Kidney epithelial cell (primary cell): ENCODE data around the gene STN1. TPM values are rescaled to one million over a fixed set of nuclear protein-coding genes. Genes with fewer than 3 reads are reported as not detected.

Experiments used
- DNase-seq: peaks from one replicate; pipeline ENCODE4 v3.0.0-alpha.2; 2010; ENCODE audit warnings: low read depth
- H3K27me3 ChIP-seq: 2 replicates; pipeline ENCODE4 v1.6.0; 2011; ENCODE audit warnings: low read length; ENCODE audit not compliant: control insufficient read depth, insufficient read depth
- H3K36me3 ChIP-seq: 2 replicates; pipeline ENCODE4 v1.5.1; 2011; ENCODE audit warnings: low read length; ENCODE audit not compliant: control insufficient read depth, insufficient read depth
- H3K4me3 ChIP-seq: 2 replicates; pipeline ENCODE4 v1.5.1; 2011; ENCODE audit warnings: low read depth, mild to moderate bottlenecking, control low read depth, low read length
- CTCF ChIP-seq: IDR thresholded peaks from 2 replicates; pipeline ENCODE4 v1.5.1; 2011; ENCODE audit warnings: mild to moderate bottlenecking, moderate library complexity, low read length, control low read depth, inconsistent platforms; ENCODE audit not compliant: insufficient read depth, poor library complexity, severe bottlenecking
- total RNA-seq: library from RNA; depleted of rRNA; stranded (reverse); fragments of >200 nt; gene quantifications from 2 replicates; pipeline ENCODE4 v1.2.3, GENCODE V29; 2015

Gene STN1
- total RNA-seq, 1 donor from 2014 or later: 25.1 TPM

DNA sequence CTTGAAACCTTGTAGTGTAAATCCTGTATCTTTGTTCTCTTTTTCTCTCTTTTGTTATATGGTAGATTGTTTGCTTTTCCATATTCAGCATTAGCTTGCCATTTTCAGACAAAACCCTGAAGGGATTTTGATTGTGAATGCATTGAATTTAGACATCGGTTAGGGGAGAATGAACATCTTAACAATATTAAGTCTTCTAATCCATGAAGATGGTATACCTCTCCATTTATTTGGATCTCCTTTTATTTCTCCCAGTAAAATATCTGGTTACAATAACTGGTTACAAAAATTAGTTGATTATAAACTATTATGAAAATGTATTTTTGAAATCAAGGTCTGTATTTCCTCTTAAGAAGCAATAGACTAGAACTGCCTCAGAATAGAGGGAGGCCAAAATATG, 36.6 kb upstream of the STN1 start:
- H3K36me3 ChIP-seq: no peaks in the 10 kb centered on the region
- H3K27me3 ChIP-seq: no peaks in the 10 kb centered on the region
- no peak for TF ChIP-seq CTCF
- no peak for DNase-seq
- H3K4me3 ChIP-seq: no peak overlapping the region

GRCh38 chr10:103951942-103952341, 34.0 kb upstream of the STN1 start:
- TF ChIP-seq CTCF: no peak
- no peaks in the 10 kb centered on the region for H3K36me3 ChIP-seq
- H3K4me3 ChIP-seq: no peak overlapping the region
- H3K27me3 ChIP-seq: no peaks in the 10 kb centered on the region
- no peak for DNase-seq

- DNase-seq: no peak
- H3K27me3 ChIP-seq: no peaks in the 10 kb centered on the region
- no peak overlapping the region for H3K4me3 ChIP-seq
- no peak for TF ChIP-seq CTCF
- H3K36me3 ChIP-seq: no peaks in the 10 kb centered on the region
These were observed 33.2 kb upstream of the STN1 start for GRCh38 chr10:103951183-103951582.

- DNase-seq: no peak
- no peak overlapping the region for H3K4me3 ChIP-seq
- no peaks in the 10 kb centered on the region for H3K27me3 ChIP-seq
- TF ChIP-seq CTCF: no peak
- H3K36me3 ChIP-seq: no peaks in the 10 kb centered on the region
These were observed 31.7 kb upstream of the STN1 start for GRCh38 chr10:103949728-103950127.

DNA sequence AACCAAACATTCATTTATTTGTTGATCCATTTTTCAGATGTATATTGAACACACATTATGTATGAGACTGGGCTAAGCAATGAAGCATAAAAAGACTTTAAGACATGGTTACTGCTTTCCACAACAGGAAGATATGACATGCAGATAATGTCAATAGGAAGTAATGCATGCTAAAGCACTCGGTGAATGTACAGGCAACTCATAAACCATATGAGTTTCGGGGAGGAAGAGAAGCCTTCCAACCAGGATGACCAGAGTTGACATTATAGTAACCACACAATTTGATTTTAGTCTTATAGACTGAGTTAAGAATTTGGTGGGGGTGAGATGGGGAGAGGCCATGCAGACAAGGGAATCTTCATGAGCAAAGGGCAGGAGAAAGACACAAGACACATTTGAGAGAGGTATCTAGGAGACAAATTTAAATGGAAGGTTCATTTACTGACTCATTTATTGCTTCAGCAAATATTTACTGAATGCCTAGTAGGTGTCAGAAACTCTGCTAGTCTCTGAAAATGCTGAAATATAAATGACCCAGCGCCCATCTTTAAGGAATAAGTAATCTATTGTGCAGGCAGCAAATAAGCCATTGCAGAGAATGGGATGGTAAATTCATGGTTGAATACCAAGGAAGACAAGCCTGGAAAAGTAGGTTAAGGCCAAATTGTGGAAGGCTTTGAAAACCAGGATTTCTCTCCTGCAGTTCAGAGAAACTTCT, 30.0 kb upstream of the STN1 start:
- Histone ChIP-seq H3K27me3 (no peaks in the 10 kb centered on the region), H3K36me3 (no peaks in the 10 kb centered on the region), H3K4me3 (no peak overlapping the region)
- no peak for DNase-seq
- no peak for TF ChIP-seq CTCF

DNA sequence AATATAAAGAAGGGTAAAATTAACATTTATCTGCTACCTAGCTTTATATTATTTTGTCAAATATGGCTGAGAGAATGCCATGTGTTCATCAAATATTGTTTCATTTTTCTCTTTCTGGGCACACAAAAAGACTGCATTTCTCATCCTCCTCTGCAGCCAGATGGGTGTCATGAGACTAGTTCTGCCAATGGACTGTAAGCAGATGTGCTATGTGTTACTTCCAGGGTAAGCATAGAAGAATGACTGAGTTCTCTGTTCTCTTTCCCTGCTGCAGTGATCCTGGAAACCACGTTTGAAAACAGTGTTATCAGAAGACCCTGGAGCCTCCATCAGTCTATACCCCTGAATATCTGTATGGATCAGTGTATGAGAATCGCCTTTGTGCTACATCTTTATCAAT, 24.9 kb upstream of the STN1 start:
- Histone ChIP-seq H3K27me3 (no peaks in the 10 kb centered on the region), H3K4me3 (no peak overlapping the region), H3K36me3 (no peaks in the 10 kb centered on the region)
- DNase-seq: no peak
- TF ChIP-seq CTCF: no peak
